GM12892 (cell line): ENCODE results near the gene GAS5.

Source experiments
- DNase-seq: peaks from one replicate; pipeline ENCODE4 v3.0.0; 2011; ENCODE audit not compliant: insufficient read length
- FAIRE-seq: peaks from 2 replicates; lab custom pipeline; 2011; peaks lifted over from hg19 to GRCh38; lab: Jason Lieb, UNC
- POLR2A ChIP-seq: IDR thresholded peaks from 2 replicates; pipeline ENCODE4 v1.6.1; 2011; ENCODE audit warnings: low read depth, low read length, control low read depth
- POLR2AphosphoS5 ChIP-seq: IDR thresholded peaks from 2 replicates; pipeline ENCODE4 v1.6.1; 2011; ENCODE audit warnings: low read depth, low read length, control low read depth
- TAF1 ChIP-seq: IDR thresholded peaks from 2 replicates; pipeline ENCODE4 v1.6.1; 2011; ENCODE audit warnings: low read depth, mild to moderate bottlenecking, control low read depth, low read length, borderline replicate concordance

The GAS5 gene

DNA sequence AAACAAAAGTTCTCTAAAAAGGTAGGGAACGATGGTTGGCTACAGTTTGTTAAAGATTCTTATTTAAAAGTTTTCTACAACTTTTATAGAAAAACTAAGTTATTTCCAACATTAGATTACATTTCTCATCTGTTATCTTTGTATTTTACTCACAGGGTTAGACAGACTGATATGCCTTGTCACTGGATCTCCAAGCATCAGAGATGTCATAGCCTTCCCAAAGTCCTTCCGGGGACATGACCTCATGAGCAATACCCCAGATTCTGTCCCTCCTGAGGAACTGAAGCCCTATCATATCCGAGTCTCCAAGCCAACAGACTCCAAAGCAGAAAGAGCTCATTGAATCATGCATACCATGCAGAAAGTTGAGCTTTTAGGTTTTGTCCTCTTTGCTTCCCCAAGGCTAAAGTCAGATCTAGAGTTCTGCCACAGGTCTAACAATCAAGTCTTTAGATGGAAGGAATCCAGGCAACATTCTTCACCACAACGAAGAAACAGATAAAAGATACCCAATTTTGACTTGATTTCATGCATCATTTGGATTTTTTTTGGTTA lies 10.3 kb downstream of the GAS5 start:
- TF ChIP-seq TAF1 = no peak
- no peak for TF ChIP-seq POLR2AphosphoS5
- TF ChIP-seq POLR2A = no peak
- no peak for FAIRE-seq
- DNase-seq = no peak

DNA sequence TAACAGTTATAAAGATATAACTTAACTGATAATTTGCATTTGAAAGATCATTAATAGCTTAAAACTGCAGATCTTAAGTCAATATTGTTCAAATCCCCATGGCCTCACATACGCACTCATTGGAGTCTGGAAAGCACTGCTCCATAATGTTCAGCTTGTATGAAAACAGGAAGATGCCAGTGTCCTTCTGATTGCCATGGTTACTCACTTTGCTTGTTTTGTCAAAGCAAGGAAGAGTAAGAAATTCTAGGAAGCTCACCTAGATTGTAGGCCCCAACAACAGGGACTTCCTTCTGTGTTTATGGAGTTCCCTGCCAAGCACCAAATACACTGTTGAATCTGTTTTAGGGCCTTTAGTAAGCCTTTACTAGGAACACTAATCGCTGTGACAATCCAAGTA lies 10.9 kb downstream of the GAS5 start:
- TF ChIP-seq POLR2AphosphoS5 = no peak
- no peak for FAIRE-seq
- DNase-seq = no peak

DNA sequence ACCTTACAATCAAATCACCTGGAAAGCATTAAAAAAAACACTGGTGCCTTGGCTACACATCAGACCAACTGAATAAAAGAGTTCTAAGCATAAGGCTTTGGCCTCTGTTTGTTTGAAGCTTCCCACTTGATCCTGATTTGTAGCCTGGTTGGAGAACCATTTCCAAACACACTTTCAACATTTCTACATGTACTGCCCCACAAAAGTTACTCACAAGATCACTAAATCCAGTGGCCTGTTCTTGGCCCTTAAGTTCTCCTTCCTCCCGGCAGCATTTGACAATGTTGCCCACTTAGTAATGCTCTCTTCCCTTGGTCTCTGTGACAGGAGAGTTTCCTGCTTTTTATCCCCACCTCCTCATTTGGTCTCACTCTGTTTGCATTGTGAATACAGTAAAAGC lies 11.8 kb downstream of the GAS5 start:
- no peak for FAIRE-seq
- DNase-seq = no peak
- TF ChIP-seq TAF1 (no peak), POLR2AphosphoS5 (no peak), POLR2A (no peak; the same call in 1 of the 2 replicates)

DNA sequence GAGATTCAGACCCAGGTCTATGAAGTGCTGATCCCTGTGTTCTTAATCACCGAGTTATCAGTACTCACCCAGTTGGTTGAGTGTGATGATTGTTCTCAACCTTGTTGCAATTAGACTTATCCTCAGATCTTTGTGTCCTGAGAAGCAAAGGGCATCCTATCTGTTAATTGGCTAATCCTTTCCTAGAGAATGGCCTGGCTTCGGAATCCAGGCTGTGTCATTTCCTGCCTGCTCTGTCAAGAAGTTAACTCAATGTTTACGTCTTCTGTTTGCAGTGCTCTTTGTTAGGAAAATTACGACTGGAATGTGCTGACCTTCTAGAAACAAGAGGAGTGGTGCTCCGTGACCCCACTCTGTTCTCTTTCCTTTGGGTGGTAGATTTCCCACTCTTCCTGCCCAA lies 14.7 kb downstream of the GAS5 start:
- DNase-seq (no peak), FAIRE-seq (no peak)
- TF ChIP-seq POLR2A (no peak), TAF1 (no peak), POLR2AphosphoS5 (no peak)

DNA sequence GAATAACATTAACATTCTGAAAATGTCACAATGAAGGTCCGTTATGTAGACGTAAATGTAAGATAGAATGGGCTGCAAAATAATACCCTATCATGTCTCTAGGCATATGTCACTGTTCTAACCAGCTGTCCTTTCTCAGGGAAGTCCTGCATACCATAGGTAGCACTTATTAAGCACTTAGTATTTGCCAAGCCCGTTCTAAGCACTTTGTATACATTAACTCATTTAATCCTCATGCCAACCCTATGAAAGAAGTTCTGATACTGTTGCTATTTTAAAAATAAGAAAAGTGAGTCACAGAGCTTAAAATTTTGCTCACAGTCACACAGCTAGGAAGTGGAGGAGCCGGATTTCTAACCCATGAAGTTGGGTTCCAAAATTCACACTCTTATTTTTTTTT lies 15.7 kb downstream of the GAS5 start:
- TF ChIP-seq POLR2A = no peak
- no peak for TF ChIP-seq TAF1
- no peak for TF ChIP-seq POLR2AphosphoS5
- no peak for FAIRE-seq
- no peak for DNase-seq

DNA sequence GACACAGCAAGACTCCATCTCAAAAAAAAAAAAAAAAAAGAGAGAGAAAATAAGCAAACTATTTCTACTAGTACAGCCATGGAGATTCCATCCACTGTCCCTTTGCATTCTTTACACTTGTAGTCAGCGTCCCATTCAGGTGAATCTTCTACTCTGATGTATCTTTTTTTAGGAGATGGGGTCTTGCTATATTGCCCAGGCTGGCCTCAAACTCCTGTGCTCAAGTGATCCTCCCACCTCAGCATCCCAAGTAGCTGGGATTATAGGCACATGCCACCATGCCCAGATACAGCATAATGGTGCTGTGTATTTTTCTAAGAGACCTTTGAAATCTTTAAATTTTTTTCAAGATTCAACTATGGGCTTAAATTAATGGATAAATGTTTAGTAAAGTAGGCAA lies 35.0 kb downstream of the GAS5 start:
- TF ChIP-seq POLR2AphosphoS5 (no peak), POLR2A (no peak), TAF1 (no peak)
- DNase-seq = no peak
- FAIRE-seq = no peak

DNA sequence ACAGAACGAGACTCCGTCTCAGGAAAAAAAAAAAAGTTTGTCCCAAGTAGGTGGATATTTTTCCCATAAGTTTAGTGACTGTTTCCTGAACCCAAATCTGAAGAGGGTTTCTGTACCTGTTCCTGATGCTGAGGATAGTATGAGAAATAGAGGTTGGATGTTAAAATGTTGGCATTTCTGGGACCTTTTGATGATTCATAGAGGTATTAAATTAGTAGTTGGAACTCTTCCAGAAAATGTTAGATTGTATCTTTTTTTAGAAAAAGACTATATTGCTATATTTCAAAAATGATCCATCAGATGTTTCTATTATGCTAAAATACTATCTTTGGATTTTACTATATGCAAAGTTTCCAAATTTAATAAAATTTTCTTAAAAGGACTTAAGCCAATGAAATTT lies 40.2 kb downstream of the GAS5 start:
- no peak for TF ChIP-seq POLR2AphosphoS5
- TF ChIP-seq TAF1 = no peak
- TF ChIP-seq POLR2A = no peak
- FAIRE-seq (no peak), DNase-seq (no peak)

DNA sequence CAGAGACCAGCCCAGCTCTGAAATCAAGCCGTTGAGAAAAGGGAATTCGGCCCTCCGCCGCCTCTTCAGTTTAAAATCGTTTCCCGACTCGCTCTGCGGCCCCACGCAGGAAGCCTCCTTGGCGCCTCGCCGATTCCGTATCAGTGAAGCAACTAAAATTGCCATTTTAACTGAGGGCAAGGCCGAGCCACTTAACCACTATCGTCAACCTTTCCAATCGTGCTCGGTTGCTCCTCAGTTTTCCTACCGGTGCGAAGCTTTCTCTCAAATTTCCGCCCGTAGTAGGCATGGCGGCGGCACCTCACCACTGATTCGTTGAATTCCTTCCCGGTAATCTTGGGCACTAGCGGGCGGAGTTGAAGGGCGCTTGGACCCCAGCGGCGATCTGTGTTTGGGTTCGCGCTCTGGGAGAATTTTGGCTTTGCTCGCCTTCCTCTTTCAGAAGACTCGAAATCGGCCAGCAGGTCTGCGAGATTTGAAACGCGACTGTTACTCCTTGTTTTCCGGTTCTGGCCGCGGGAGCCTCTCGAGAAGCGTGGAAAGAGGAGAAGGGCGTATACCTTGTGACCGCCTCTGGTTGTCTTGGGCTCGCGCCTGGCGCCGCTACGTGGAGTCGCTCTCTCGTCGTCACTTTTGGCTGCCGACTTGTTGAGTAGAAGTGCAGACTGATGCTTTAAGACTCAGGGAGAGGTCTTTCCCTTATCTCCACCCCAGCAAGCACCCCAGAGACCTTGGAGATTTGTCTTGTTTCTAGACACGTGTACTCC lies 43.3 kb downstream of the GAS5 start, which contains the start of the genes CENPL and DARS2:
Gene CENPL, minus strand, starts transcription at position 569 of the 767 bp plus-strand sequence. CDS start 13,584 bp downstream, outside the sequence.
Gene DARS2, plus strand, starts transcription at position 359 of the 767 bp plus-strand sequence. CDS start 557 bp downstream, outside the sequence.
- peak; percentile 89 for FAIRE-seq
- TF ChIP-seq POLR2A (peak; percentile 76), TAF1 (peak; percentile 4; the same call in 1 of the 2 replicates), POLR2AphosphoS5 (peak; percentile 75)

DNA sequence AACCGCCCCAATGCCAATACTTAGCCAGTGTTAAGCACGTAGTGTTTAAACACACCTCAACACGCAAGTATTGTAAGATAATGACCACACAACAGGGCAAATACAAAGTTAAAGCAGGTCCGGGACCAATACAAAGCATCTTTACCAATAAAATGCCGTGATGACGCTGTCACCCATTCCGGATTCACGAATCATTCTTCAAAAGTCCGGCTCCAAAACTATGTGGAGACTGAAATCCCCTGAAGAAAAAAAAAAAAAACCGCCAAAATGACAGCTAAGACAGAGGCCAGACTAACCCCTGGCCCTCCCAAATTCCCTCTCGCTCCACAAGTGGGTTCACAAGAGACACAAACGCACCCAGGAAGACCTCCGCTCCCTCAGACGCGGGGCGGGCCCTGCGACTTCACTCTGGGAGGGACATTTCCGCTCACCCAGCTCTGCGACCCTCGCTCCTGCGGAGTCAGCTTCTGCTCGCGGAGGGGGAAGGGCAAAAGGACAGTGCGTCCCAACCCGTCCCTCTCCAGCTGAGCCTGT lies 43.9 kb downstream of the GAS5 start:
- no peak for FAIRE-seq
- no peak for DNase-seq
- no peak; the same call in 1 of the 2 replicates for TF ChIP-seq POLR2A
- TF ChIP-seq TAF1 = no peak; the same call in 1 of the 2 replicates
- TF ChIP-seq POLR2AphosphoS5 = no peak

More for the DNA sequence above, 43.3 kb downstream of the GAS5 start, which contains the start of the genes CENPL and DARS2:
- peak; percentile 63 for DNase-seq

DNA sequence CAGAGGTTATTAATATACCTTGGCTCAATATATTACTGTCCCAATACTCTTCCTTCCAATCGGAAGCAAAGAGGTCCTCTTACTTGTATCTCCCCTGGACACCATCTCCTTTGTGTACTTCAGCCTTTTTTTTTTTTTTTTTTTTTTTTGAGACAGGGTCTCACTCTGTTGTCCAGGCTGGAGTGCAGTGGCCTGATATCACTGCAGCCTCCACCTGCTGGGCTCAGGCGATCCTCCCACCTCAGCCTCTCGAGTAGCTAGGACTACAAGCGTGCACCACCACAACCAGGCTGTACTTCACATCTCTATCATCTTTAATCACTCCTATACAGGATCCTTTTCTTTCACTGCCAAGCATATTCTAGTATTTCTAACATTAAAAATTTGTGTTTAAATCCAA lies 46.1 kb downstream of the GAS5 start:
- TF ChIP-seq TAF1 = no peak
- no peak for TF ChIP-seq POLR2AphosphoS5
- no peak for TF ChIP-seq POLR2A
- DNase-seq = no peak
- FAIRE-seq = no peak

DNA sequence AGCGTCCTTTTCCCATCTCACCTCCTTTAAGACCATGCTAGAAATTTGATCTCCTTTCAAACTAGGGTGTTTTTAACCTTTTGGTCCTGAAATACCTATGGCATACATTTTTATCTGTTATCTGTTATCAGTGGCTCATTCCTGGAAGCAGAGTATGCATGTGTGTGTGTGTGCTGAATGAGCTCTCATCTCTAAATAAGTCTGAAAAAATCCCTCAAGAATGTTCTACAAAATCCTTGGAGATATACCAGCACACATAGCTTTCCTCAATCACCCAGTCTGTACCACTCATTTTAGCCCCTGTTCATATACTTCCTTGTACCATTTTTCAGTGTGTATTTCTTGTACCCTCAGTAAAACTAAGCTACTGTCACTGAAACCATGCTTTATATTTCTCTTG lies 49.3 kb downstream of the GAS5 start:
- FAIRE-seq (no peak), DNase-seq (no peak)
- TF ChIP-seq POLR2A = no peak
- TF ChIP-seq TAF1 = no peak
- no peak for TF ChIP-seq POLR2AphosphoS5
